Naive B cell (primary cell): ENCODE data around the gene PHEX. TPM values are rescaled to one million over a fixed set of nuclear protein-coding genes. Genes with fewer than 3 reads are reported as not detected.
A peak's percentile ranks its signal among the peaks of the same experiment; 100 is the strongest.

ENCODE experiments used
- ATAC-seq, 2 donors: fragments of 150-1000 bp; cut with Tn5 transposase; 2 replicates each; pipeline ENCODE4 v1.10.0; 2021; ENCODE audit warnings: low read depth in 2 of 2, mild to moderate bottlenecking in 2 of 2, moderate library complexity in 2 of 2
- DNase-seq: peaks from one replicate; pipeline ENCODE4 v3.0.0; 2022
- H3K27ac Mint-ChIP-seq, 6 donors: one replicate each; pipeline ENCODE4 v1.8.0; 2020 to 2022; ENCODE audit warnings: mild to moderate bottlenecking in 6 of 6, mixed read lengths in 6 of 6, moderate library complexity in 5 of 6, inconsistent platforms in 2 of 6
- H3K27me3 Mint-ChIP-seq, 3 donors: one replicate each; pipeline ENCODE4 v1.8.0; 2021 to 2022; ENCODE audit warnings: mixed read lengths in 3 of 3, mild to moderate bottlenecking in 1 of 3
- H3K36me3 Mint-ChIP-seq, 2 donors: one replicate each; pipeline ENCODE4 v1.8.0; 2020 to 2022; ENCODE audit warnings: mixed read lengths in 2 of 2, inconsistent platforms in 1 of 2, mild to moderate bottlenecking in 1 of 2
- H3K4me1 Mint-ChIP-seq, 3 donors: one replicate each; pipeline ENCODE4 v1.8.0; 2020 to 2022; ENCODE audit warnings: mixed read lengths in 3 of 3, inconsistent platforms in 1 of 3, mild to moderate bottlenecking in 1 of 3, moderate library complexity in 1 of 3
- H3K4me3 Mint-ChIP-seq, 8 donors: one replicate each; pipeline ENCODE4 v1.8.0; 2020 to 2022; ENCODE audit warnings: mild to moderate bottlenecking in 8 of 8, mixed read lengths in 8 of 8, moderate library complexity in 8 of 8, inconsistent platforms in 2 of 8
- H3K9me3 Mint-ChIP-seq, 7 donors: one replicate each; pipeline ENCODE4 v1.8.0; 2020 to 2022; ENCODE audit warnings: mixed read lengths in 7 of 7, mild to moderate bottlenecking in 5 of 7, inconsistent platforms in 2 of 7, moderate library complexity in 1 of 7
- polyA plus RNA-seq, 6 donors: library from polyadenylated mRNA; unstranded; fragments of 300-500 nt; fragmentation: Illumina TruSeq; gene quantifications; one replicate each; pipeline ENCODE4 v1.2.3, GENCODE V29; 2021; ENCODE audit warnings: low read depth in 6 of 6

The PHEX gene
- polyA plus RNA-seq, 6 donors from 2014 or later: 0.06 to 0.55 (median 0.18) TPM; not detected in 2

DNA sequence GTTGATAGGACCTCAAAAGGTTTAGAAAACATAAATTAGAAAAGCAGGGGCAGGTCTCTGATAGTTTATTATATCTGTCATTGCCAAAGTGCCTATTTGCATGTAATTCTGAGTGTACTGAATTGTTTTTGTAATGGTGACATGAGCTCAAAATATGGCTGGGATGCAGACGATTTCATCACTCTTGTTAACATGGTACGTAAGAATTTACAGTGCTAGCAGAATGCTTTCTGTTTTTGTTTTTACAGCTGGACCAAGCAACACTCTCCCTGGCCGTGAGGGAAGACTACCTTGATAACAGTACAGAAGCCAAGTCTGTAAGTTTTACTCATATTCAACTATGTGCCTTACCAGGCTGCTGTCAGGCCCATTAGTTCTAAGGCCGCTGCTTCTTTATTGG lies 58.1 kb downstream of the PHEX start:
- H3K4me1 Mint-ChIP-seq: no peaks in the 10 kb centered on the region
- no peak overlapping the region for H3K4me3 Mint-ChIP-seq
- no peaks in the 10 kb centered on the region for H3K27me3 Mint-ChIP-seq
- DNase-seq (no peak), ATAC-seq (no peak)
- H3K36me3 Mint-ChIP-seq: peaks cover 0 to 7% of the 10 kb centered on the region in 2 donors
- H3K27ac Mint-ChIP-seq: no peak overlapping the region
- H3K9me3 Mint-ChIP-seq: peaks cover 0 to 11% (median 0%) of the 10 kb centered on the region in 7 donors

DNA sequence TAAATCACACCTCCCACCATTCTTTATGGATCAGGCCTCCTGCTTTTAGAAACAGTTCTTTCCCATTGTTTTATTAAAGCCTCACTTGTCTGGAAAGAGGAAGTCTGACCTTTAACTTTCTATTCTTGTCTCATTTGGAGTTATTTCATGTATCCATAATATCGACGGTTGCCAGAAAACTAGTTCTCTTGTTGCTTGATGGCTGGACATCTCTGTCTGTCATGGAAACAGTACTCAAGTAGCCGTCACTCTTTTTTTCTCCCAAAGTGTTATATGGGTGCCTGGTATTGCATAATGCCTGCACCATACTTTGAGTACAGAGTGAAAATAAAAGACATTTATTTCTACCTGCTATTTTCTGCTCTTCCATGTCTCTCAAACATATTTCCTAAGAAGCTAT lies 61.4 kb downstream of the PHEX start:
- H3K4me1 Mint-ChIP-seq: peaks cover 3 to 4% (median 4%) of the 10 kb centered on the region in 3 donors
- ATAC-seq (no peak), DNase-seq (no peak)
- H3K36me3 Mint-ChIP-seq: peaks cover 0 to 10% of the 10 kb centered on the region in 2 donors
- H3K27me3 Mint-ChIP-seq: peaks cover 0 to 8% (median 0%) of the 10 kb centered on the region in 3 donors
- no peak overlapping the region for H3K4me3 Mint-ChIP-seq
- no peak overlapping the region for H3K27ac Mint-ChIP-seq
- H3K9me3 Mint-ChIP-seq: peaks cover 0 to 7% (median 0%) of the 10 kb centered on the region in 7 donors

DNA sequence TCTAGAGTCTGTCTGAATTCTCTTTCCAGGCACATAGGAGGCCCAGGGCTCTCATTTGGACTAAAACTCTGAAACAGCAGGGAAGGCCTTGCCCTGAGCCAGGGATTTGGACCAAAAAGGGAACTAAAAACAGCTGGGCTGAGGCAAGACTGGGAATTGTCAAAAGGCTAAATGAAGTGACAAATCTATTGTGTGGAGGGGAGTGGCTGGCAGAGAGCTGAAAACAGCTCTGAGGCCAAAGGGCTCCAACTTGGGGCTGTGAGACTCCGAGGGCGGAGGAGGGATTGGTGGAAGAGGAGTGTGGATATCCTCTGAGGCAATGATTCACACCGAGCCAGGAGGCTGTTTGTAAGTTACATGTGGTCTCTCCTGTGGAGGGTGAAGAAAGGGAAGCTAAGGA lies 63.2 kb downstream of the PHEX start:
- no peak for DNase-seq
- Mint-ChIP-seq H3K27me3 (peaks cover 0 to 8% (median 0%) of the 10 kb centered on the region in 3 donors), H3K9me3 (peaks cover 0 to 6% (median 0%) of the 10 kb centered on the region in 7 donors), H3K36me3 (peaks cover 0 to 10% of the 10 kb centered on the region in 2 donors), H3K4me3 (no peak overlapping the region), H3K27ac (peak overlapping the region in 1 of 6 donors; percentile 73), H3K4me1 (peaks cover 3 to 4% (median 4%) of the 10 kb centered on the region in 3 donors)
- ATAC-seq: no peak

DNA sequence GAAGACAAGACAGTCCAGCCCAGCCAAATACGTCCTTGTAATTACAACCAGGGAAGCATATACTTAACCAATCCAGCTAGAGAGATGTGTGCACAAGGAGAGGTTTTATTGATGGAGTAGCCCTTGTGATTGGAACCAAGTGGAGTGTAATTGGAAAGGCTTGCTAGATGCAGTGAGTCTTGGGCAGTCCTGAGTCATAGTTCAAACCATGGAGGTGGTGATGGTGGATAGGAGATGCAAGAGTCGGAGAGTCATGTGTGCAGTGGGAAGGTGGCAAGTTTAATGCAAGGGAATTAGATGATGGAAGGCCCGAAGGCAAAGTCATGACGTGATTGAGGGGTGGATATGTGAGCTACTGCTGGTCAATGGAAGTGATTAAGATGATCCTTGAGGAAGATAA lies 63.7 kb downstream of the PHEX start:
- Mint-ChIP-seq H3K27ac (peak overlapping the region in 1 of 6 donors; percentile 24), H3K36me3 (peaks cover 0 to 10% of the 10 kb centered on the region in 2 donors), H3K4me1 (peaks cover 3 to 4% (median 4%) of the 10 kb centered on the region in 3 donors), H3K27me3 (peaks cover 0 to 8% (median 0%) of the 10 kb centered on the region in 3 donors), H3K9me3 (peaks cover 0 to 6% (median 0%) of the 10 kb centered on the region in 7 donors), H3K4me3 (no peak overlapping the region)
- no peak for DNase-seq
- ATAC-seq: no peak

DNA sequence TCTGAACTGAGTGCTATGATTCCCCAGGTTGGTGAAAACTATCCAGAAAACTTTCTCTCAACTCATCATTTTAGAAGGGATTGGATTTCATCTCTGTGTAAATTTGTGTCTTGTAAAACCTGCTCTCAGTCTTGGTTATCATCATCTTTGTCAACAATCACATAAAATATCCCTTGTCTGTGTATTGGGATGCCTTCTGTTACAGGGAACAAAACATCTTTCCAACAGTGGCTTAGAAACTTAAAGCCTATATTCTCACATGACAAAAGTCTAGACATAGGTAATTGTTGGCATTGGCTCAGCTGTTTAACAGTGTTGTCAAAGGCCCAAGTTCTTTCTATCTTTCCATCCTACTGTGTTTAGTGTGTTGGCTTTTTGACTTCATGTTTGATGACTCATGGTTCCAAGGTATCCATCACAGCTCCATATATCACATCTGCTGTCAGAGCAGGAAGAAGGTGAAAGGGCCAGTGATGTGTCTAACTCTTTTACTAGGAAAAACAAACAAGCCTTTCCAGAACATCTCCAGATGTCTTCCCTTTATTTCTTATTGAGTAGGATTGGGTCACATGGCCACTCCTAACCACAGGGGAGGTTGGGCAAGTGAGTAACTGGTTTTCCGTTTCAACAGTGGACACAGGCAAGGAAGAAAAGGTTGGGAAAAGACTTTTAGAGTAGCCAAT lies 65.0 kb downstream of the PHEX start:
- H3K27me3 Mint-ChIP-seq: peaks cover 0 to 8% (median 0%) of the 10 kb centered on the region in 3 donors
- DNase-seq (no peak), ATAC-seq (no peak)
- peaks cover 0 to 3% of the 10 kb centered on the region in 2 donors for H3K36me3 Mint-ChIP-seq
- no peak overlapping the region for H3K4me3 Mint-ChIP-seq
- peaks cover 3 to 4% (median 4%) of the 10 kb centered on the region in 3 donors for H3K4me1 Mint-ChIP-seq
- peak overlapping the region in 1 of 6 donors; percentile 45 for H3K27ac Mint-ChIP-seq
- no peaks in the 10 kb centered on the region for H3K9me3 Mint-ChIP-seq

DNA sequence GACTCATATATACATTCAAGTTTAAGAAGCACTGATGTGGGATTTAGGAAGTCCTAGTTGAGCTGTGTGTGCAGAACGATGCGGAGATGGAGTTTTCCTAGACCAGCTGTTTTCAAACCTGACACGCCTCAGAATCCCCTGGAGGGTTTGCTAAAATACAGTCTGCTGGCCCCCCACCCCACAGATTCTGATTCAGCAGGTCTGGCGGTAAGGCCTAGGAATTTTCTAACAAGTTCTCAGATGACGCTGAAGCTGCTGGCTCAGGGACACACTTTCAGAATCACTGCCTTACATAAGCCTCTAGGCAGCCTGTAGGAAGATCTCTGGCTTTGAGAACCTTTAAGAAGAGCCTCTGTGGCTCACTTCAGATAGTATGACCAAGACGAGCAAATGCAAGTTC lies 73.1 kb downstream of the PHEX start:
- no peaks in the 10 kb centered on the region for H3K4me1 Mint-ChIP-seq
- no peaks in the 10 kb centered on the region for H3K27me3 Mint-ChIP-seq
- H3K4me3 Mint-ChIP-seq: no peak overlapping the region
- H3K36me3 Mint-ChIP-seq: no peaks in the 10 kb centered on the region
- H3K9me3 Mint-ChIP-seq: peaks cover 0 to 4% (median 0%) of the 10 kb centered on the region in 7 donors
- no peak overlapping the region for H3K27ac Mint-ChIP-seq
- no peak for ATAC-seq
- no peak for DNase-seq

DNA sequence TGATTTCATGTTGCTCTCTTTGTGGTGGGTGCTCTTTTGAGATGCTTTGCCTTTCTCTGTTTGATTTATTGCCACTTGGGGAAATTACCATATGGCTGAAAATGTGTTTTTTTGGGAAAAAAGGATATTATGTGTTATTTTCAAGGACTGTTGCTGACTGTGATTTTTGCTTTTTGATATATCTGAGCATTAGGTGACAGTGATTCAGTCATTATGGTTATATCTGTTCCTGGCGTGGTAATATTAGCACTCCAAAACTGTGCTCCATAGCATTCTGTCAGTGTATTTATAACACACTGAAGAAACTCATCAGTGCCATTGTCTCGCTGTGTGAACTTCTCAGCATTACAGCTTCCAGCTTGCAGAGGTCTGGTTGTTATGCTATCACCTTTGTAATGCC lies 73.8 kb downstream of the PHEX start:
- ATAC-seq: no peak
- H3K36me3 Mint-ChIP-seq: no peaks in the 10 kb centered on the region
- no peak for DNase-seq
- H3K27ac Mint-ChIP-seq: no peak overlapping the region
- H3K9me3 Mint-ChIP-seq: peaks cover 0 to 4% (median 0%) of the 10 kb centered on the region in 7 donors
- H3K4me3 Mint-ChIP-seq: no peak overlapping the region
- H3K27me3 Mint-ChIP-seq: no peaks in the 10 kb centered on the region
- H3K4me1 Mint-ChIP-seq: no peaks in the 10 kb centered on the region

DNA sequence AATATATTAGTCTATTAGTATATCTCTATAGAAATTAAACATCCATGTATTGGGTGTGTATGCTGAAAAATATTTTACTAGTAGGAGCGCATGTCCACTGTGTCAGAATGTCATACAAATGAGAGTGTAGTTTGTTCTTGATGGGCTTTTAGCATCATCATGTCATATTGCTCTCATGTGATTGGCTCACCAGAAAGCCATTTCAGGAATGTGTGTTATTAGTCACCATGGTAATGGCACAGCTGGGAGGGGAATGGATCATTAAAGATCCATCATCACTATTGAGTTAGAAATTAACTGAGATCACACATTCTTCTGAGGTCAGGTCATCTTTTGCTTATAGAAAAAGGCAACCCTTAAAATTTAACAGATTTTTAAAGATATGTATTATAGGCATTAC lies 77.3 kb downstream of the PHEX start:
- Mint-ChIP-seq H3K27me3 (no peaks in the 10 kb centered on the region), H3K36me3 (no peaks in the 10 kb centered on the region), H3K27ac (no peak overlapping the region), H3K9me3 (peaks cover 0 to 3% (median 0%) of the 10 kb centered on the region in 7 donors), H3K4me3 (no peak overlapping the region), H3K4me1 (no peaks in the 10 kb centered on the region)
- DNase-seq (no peak), ATAC-seq (no peak)

DNA sequence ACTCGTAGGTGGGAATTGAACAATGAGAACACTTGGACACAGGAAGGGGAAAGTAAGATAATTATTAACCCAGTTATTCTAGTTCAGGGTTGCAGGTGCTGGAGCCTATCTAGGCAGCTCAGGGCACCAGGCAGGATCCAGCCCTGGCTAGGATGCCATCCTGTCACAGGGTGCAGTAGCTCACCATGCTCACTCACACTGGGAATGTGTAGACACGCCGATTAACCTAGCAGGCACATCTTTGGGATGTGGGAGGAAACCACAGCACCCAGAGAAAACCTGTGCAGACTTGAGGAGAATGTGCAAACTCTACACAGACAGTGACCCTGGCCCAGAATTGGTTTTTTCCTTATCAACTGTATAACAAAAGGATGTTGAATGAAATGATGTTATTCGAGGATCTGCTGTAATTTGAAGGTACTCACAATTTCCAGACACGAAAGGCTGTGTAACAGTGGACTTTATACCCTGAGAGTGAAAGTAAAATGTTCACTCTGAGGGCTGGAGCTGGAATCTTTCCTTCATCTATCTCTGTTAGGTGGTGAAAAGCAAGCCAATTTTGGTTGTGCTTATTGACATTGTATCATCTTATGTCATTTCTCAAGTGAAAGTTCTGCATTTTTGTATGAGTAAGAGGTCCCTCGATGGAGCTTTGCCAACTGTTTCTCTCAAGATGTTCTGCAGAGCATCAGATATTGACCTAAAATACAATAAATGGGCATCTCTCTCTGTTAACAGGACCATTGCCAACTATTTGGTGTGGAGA lies 78.8 kb downstream of the PHEX start:
- no peak for ATAC-seq
- DNase-seq: no peak
- peaks cover 0 to 5% (median 0%) of the 10 kb centered on the region in 7 donors for H3K9me3 Mint-ChIP-seq
- no peak overlapping the region for H3K27ac Mint-ChIP-seq
- no peaks in the 10 kb centered on the region for H3K36me3 Mint-ChIP-seq
- no peaks in the 10 kb centered on the region for H3K27me3 Mint-ChIP-seq
- H3K4me1 Mint-ChIP-seq: no peaks in the 10 kb centered on the region
- H3K4me3 Mint-ChIP-seq: no peak overlapping the region

DNA sequence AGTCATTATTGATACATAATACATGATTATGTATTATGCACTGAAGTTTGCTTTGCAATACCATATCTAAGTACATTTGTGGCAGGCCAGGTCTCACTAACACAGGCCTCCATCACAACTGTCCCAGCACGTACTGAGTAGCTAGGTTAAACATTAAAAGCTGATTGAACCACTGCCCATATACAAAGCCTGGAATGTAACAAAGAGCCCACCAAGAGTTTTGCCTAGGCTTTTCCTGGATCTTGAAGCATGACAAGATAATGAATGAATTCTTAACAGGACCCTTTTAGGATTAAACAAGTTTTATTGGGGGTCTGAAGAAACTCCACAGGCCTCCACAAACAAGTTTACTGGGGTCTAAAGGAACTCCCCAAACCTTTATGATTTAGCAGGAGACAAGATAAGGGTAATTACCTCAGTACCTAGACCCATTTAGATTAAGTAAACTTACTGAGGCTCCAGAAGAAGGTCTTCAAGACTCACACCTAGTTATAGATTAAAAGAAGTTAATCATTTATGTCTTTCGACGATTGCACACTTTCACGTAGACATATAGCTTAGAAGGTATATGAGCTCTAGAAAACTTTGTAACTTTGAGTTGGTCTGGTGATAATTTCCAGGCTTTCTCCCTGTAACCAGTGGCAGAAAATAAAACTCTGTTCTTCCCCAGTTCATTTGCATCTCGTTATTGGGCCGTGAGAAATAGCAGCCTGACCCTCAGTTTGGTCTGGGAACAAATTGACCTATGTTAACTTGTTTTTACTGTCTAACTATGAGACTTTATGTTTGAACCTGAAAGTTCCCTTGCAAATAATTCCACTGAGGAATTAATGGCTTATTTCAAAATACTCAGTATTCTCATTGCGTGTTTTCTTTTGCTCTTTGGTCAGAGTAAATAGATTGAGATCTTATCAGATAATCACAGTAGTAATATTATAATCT lies 84.8 kb downstream of the PHEX start:
- H3K9me3 Mint-ChIP-seq: peaks cover 0 to 5% (median 0%) of the 10 kb centered on the region in 7 donors
- H3K27ac Mint-ChIP-seq: no peak overlapping the region
- H3K4me1 Mint-ChIP-seq: no peaks in the 10 kb centered on the region
- no peak for ATAC-seq
- DNase-seq: no peak
- H3K4me3 Mint-ChIP-seq: no peak overlapping the region
- no peaks in the 10 kb centered on the region for H3K36me3 Mint-ChIP-seq
- no peaks in the 10 kb centered on the region for H3K27me3 Mint-ChIP-seq

DNA sequence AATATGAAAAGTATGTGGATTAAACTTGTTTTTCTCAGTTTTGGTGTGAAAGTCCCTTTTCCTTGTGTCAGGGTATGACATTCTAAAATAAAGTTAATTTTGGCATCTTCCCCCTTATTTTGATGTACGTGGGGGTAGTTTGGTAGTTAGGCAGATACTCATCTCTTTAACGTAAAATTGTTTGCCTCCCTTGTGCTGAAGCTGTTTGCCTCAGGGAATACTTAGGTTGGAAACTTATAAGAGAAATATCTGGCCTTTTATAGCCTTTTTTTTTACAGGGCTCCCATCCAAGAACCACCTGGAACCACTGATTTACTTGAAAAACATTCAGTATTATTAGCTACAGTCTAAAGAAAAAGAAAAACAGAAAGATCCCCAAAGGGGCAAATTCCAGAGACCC lies 85.5 kb downstream of the PHEX start:
- H3K27ac Mint-ChIP-seq: no peak overlapping the region
- ATAC-seq (no peak), DNase-seq (no peak)
- H3K4me1 Mint-ChIP-seq: no peaks in the 10 kb centered on the region
- no peaks in the 10 kb centered on the region for H3K27me3 Mint-ChIP-seq
- no peak overlapping the region for H3K4me3 Mint-ChIP-seq
- H3K36me3 Mint-ChIP-seq: no peaks in the 10 kb centered on the region
- peaks cover 0 to 5% (median 0%) of the 10 kb centered on the region in 7 donors for H3K9me3 Mint-ChIP-seq

DNA sequence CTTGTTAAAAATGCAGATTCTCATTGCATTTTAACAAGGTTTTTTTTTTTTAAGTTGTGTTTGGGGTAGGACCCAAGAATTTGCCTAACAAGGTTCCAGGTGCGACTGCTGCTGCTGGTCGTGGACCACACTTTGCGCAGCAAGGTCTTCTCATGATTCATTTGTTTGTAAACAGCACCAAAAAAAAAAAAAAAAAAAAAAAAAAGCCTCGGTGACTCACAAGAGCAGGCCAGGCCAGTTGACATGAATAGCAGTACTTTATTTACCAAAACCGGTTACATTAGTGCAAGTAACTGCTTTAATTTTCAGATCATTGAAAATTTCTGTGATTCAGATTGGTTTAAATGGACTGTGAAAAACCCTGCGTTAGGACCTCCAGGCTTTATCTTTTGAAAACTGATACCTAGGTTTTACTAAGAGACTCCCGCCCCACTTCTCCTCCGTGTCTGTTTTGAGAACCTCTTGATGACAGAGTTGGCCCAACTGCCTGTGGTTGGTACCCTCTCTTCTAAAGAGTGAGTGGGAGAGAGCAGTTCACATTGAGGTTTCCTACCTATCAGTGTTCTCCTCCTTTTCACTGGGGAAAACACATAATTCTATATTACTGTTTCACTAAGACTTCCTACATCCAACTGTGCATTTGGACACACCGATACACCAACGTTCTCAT lies 86.2 kb downstream of the PHEX start:
- no peaks in the 10 kb centered on the region for H3K4me1 Mint-ChIP-seq
- peaks cover 0 to 5% (median 0%) of the 10 kb centered on the region in 7 donors for H3K9me3 Mint-ChIP-seq
- H3K36me3 Mint-ChIP-seq: no peaks in the 10 kb centered on the region
- no peaks in the 10 kb centered on the region for H3K27me3 Mint-ChIP-seq
- H3K4me3 Mint-ChIP-seq: peak overlapping the region in 1 of 8 donors; percentile 23
- DNase-seq (no peak), ATAC-seq (no peak)
- no peak overlapping the region for H3K27ac Mint-ChIP-seq

DNA sequence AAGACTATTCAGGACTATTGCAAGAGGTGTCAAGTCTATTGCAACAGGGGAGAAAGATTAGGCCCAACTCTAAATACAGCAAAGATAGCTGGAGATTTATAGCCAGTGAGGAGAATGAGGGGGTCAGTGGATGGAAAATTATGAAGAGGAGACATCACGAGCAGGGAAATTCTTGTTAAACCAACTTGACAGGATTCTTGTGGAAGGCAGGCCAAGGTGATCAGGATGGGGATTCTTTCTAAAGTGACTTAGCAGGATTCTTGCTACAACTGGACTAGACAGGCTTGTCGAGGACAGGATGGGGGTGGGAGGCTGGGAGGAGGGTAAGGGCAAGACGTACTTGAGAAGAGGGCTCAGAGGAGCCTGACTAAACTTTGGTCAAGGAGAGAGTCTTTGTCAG lies 89.0 kb downstream of the PHEX start:
- DNase-seq: no peak
- no peak for ATAC-seq
- no peaks in the 10 kb centered on the region for H3K4me1 Mint-ChIP-seq
- no peak overlapping the region for H3K27ac Mint-ChIP-seq
- no peaks in the 10 kb centered on the region for H3K36me3 Mint-ChIP-seq
- peaks cover 0 to 2% (median 0%) of the 10 kb centered on the region in 3 donors for H3K27me3 Mint-ChIP-seq
- no peaks in the 10 kb centered on the region for H3K9me3 Mint-ChIP-seq
- no peak overlapping the region for H3K4me3 Mint-ChIP-seq
